ENCODE data around the gene PIP4K2C. TPM values are rescaled to one million over a fixed set of nuclear protein-coding genes. Genes with fewer than 3 reads are reported as not detected.

The PIP4K2C gene
- total RNA-seq, 2 donors from 2014 or later = 37.4 to 51.1 TPM

- intact Hi-C loops (cut with DNase I) = no loop called here
These were observed 15.0 kb upstream of the PIP4K2C start for GRCh38 chr12:57575771-57576612.

GRCh38 chr12:57576613-57577160 lies 14.3 kb upstream of the PIP4K2C start:
- Histone ChIP-seq H3K36me3 (no peaks in the 10 kb centered on the region), H3K9me3 (no peaks in the 10 kb centered on the region), H3K27ac (no peak overlapping the region), H3K4me1 (replicated peaks) (no peaks in the 10 kb centered on the region), H3K4me3 (no peak overlapping the region), H3K27me3 (replicated peaks; ENCODE audit: insufficient read depth) (no peaks in the 10 kb centered on the region)
- intact Hi-C loops (cut with DNase I) = no loop called here
- DNase-seq (ENCODE audit: low spot score) = no peak
- 66% methylated on average over 9 of the region's 9 CpGs for WGBS
- TF ChIP-seq CTCF (IDR thresholded peaks at IDR 0.05) = no peak
- no peak for TF ChIP-seq POLR2AphosphoS5 (IDR thresholded peaks at IDR 0.05)
- TF ChIP-seq POLR2A (IDR thresholded peaks at IDR 0.05) = no peak

More at GRCh38 chr12:57575771-57576612, 15.0 kb upstream of the PIP4K2C start:
- H3K27ac ChIP-seq = no peak overlapping the region
- DNase-seq (ENCODE audit: low spot score) = no peak
- no peaks in the 10 kb centered on the region for H3K36me3 ChIP-seq
- no peaks in the 10 kb centered on the region for H3K9me3 ChIP-seq
- no peaks in the 10 kb centered on the region for H3K27me3 ChIP-seq (replicated peaks; ENCODE audit: insufficient read depth)
- TF ChIP-seq POLR2AphosphoS5 (IDR thresholded peaks at IDR 0.05) (no peak), POLR2A (IDR thresholded peaks at IDR 0.05) (no peak), CTCF (IDR thresholded peaks at IDR 0.05) (no peak)
- H3K4me3 ChIP-seq = no peak overlapping the region
- 83% methylated on average over 12 of the region's 12 CpGs for WGBS
- H3K4me1 ChIP-seq (replicated peaks) = no peaks in the 10 kb centered on the region

GRCh38 chr12:57577981-57578758 lies 12.8 kb upstream of the PIP4K2C start:
- TF ChIP-seq CTCF (IDR thresholded peaks at IDR 0.05) (no peak), POLR2A (IDR thresholded peaks at IDR 0.05) (no peak), POLR2AphosphoS5 (IDR thresholded peaks at IDR 0.05) (no peak)
- no peak for DNase-seq (ENCODE audit: low spot score)
- Histone ChIP-seq H3K4me1 (replicated peaks) (no peaks in the 10 kb centered on the region), H3K9me3 (no peaks in the 10 kb centered on the region), H3K27ac (no peak overlapping the region), H3K4me3 (no peak overlapping the region), H3K27me3 (replicated peaks; ENCODE audit: insufficient read depth) (no peaks in the 10 kb centered on the region), H3K36me3 (no peaks in the 10 kb centered on the region)
- WGBS = 85% methylated on average over 12 of the region's 12 CpGs
- intact Hi-C loops (cut with DNase I) = no loop called here

GRCh38 chr12:57579011-57579410 lies 12.0 kb upstream of the PIP4K2C start:
- no peaks in the 10 kb centered on the region for H3K9me3 ChIP-seq
- no peaks in the 10 kb centered on the region for H3K27me3 ChIP-seq (replicated peaks; ENCODE audit: insufficient read depth)
- WGBS = 48% methylated on average over 2 of the region's 2 CpGs
- DNase-seq (ENCODE audit: low spot score) = no peak
- no peaks in the 10 kb centered on the region for H3K36me3 ChIP-seq
- no peak overlapping the region for H3K27ac ChIP-seq
- H3K4me3 ChIP-seq = no peak overlapping the region
- intact Hi-C loops (cut with DNase I) = no loop called here
- no peaks in the 10 kb centered on the region for H3K4me1 ChIP-seq (replicated peaks)
- TF ChIP-seq CTCF (IDR thresholded peaks at IDR 0.05) (no peak), POLR2AphosphoS5 (IDR thresholded peaks at IDR 0.05) (no peak), POLR2A (IDR thresholded peaks at IDR 0.05) (no peak)

All from prostate gland (tissue), 2 donors.